ENCODE measurements around the gene COL9A2.

COL9A2 gene

DNA sequence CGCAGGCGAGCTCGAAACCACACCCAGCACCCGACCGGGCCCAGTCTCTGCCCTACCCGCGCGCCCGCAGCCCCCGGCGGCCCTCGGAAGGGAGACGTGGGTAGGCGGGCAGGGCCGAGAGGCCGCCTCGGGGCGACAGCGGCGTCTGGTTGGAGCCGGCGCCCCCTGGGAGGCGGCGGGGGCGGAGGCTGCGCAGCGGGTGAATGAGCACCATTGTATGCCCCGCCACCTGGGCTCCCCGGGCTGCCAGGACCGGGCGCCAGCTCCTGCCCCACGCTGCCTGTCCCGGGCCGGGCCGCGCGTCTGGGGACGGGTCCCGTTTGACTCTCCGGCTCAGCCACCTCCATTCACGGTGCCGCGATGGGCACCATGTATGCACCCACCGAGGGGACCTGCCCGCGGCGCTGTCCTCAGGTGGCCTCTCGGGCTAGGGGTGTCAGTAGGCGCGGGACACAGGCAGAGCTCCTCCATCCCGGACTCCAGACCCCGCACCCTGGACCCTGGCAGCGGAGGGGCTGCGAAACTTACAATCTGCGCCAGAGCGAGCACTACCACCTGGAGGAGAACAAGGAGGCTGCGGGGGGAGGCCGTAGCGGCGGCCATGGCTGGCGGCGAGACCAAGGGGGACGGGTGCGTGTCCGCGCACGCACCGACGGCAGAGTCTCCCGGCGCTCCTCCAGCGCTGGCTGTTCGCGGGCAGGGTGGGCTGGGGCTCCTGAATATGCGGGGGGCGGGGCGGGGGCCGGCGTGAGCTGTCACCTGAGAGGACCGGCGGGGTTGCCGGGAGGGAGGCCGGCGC lies at the start of gene COL9A2:
Gene COL9A2, minus strand, starts transcription at position 692 of the 799 bp plus-strand sequence. Its CDS starts 89 bp downstream, at position 603.
- peak within 1 kb of the TSS; percentile 57 for H3K9ac ChIP-seq (ENCODE audit: low read length)
- H3K4me1 ChIP-seq (ENCODE audit: control insufficient read depth, insufficient read depth, low read length): peaks cover 21% of the 10 kb centered on the region
- no peaks in the 10 kb centered on the region for H3K36me3 ChIP-seq (ENCODE audit: control insufficient read depth, insufficient read depth, low read length)
- no peak within 1 kb of the TSS for H3K27ac ChIP-seq (ENCODE audit: low read depth, low read length)
- no peaks in the 10 kb centered on the region for H3K9me3 ChIP-seq (ENCODE audit: control insufficient read depth, insufficient read depth, low read depth, low read length)
- peaks cover 54% of the 10 kb centered on the region for H3K27me3 ChIP-seq (ENCODE audit: control insufficient read depth, insufficient read depth, low read length)
- H3K4me3 ChIP-seq (ENCODE audit: low read depth, low read length): peak within 1 kb of the TSS; percentile 78

GRCh38 chr1:40363721-40364120 lies 46.6 kb upstream of the COL9A2 start:
- Histone ChIP-seq H3K9me3 (ENCODE audit: control insufficient read depth, insufficient read depth, low read depth, low read length) (no peaks in the 10 kb centered on the region), H3K27ac (ENCODE audit: low read depth, low read length) (no peak overlapping the region), H3K27me3 (ENCODE audit: control insufficient read depth, insufficient read depth, low read length) (no peaks in the 10 kb centered on the region), H3K4me1 (ENCODE audit: control insufficient read depth, insufficient read depth, low read length) (no peaks in the 10 kb centered on the region), H3K9ac (ENCODE audit: low read length) (no peak overlapping the region), H3K36me3 (ENCODE audit: control insufficient read depth, insufficient read depth, low read length) (no peaks in the 10 kb centered on the region), H3K4me3 (ENCODE audit: low read depth, low read length) (no peak overlapping the region)

DNA sequence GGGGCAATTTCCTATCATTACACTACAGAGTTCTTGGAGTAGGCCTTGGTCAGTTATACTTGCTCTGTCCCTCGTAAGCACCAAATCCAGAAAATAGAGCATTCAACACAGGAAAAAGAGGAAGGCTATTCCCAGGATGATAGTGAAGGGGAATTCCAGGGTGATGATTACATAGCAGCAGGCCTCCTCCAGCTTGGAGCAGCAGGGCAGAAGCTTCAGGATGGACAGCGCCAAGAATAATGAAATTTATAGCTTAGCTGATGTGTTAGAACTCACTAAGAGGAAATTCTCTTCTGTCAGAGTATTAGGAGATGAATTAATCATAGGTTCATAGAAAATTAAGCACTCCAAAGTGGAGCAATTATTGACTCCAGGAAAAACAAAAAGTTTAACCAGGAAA lies 45.6 kb upstream of the COL9A2 start:
- H3K9ac ChIP-seq (ENCODE audit: low read length): no peak overlapping the region
- H3K4me3 ChIP-seq (ENCODE audit: low read depth, low read length): no peak overlapping the region
- H3K4me1 ChIP-seq (ENCODE audit: control insufficient read depth, insufficient read depth, low read length): no peaks in the 10 kb centered on the region
- H3K27me3 ChIP-seq (ENCODE audit: control insufficient read depth, insufficient read depth, low read length): no peaks in the 10 kb centered on the region
- H3K36me3 ChIP-seq (ENCODE audit: control insufficient read depth, insufficient read depth, low read length): no peaks in the 10 kb centered on the region
- no peak overlapping the region for H3K27ac ChIP-seq (ENCODE audit: low read depth, low read length)
- 0 out of 2 replicates have a peak, but pooled peaks cover under 1% of the 10 kb centered on the region for H3K9me3 ChIP-seq (ENCODE audit: control insufficient read depth, insufficient read depth, low read depth, low read length)

- Histone ChIP-seq H3K27me3 (ENCODE audit: control insufficient read depth, insufficient read depth, low read length) (no peaks in the 10 kb centered on the region), H3K4me3 (ENCODE audit: low read depth, low read length) (no peak overlapping the region), H3K9me3 (ENCODE audit: control insufficient read depth, insufficient read depth, low read depth, low read length) (peaks cover 5% of the 10 kb centered on the region; the same call in 1 of the 2 replicates), H3K9ac (ENCODE audit: low read length) (no peak overlapping the region), H3K36me3 (ENCODE audit: control insufficient read depth, insufficient read depth, low read length) (no peaks in the 10 kb centered on the region), H3K27ac (ENCODE audit: low read depth, low read length) (no peak overlapping the region), H3K4me1 (ENCODE audit: control insufficient read depth, insufficient read depth, low read length) (no peaks in the 10 kb centered on the region)
These were observed 45.1 kb upstream of the COL9A2 start for GRCh38 chr1:40362199-40362598.

- Histone ChIP-seq H3K4me3 (ENCODE audit: low read depth, low read length) (no peak overlapping the region), H3K27me3 (ENCODE audit: control insufficient read depth, insufficient read depth, low read length) (no peaks in the 10 kb centered on the region), H3K27ac (ENCODE audit: low read depth, low read length) (no peak overlapping the region), H3K36me3 (ENCODE audit: control insufficient read depth, insufficient read depth, low read length) (no peaks in the 10 kb centered on the region), H3K9ac (ENCODE audit: low read length) (no peak overlapping the region), H3K9me3 (ENCODE audit: control insufficient read depth, insufficient read depth, low read depth, low read length) (peaks cover 7% of the 10 kb centered on the region; the same call in 1 of the 2 replicates), H3K4me1 (ENCODE audit: control insufficient read depth, insufficient read depth, low read length) (no peaks in the 10 kb centered on the region)
These were observed 44.6 kb upstream of the COL9A2 start for GRCh38 chr1:40361637-40362036.

- Histone ChIP-seq H3K4me1 (ENCODE audit: control insufficient read depth, insufficient read depth, low read length) (no peaks in the 10 kb centered on the region), H3K9ac (ENCODE audit: low read length) (no peak overlapping the region), H3K27ac (ENCODE audit: low read depth, low read length) (no peak overlapping the region), H3K27me3 (ENCODE audit: control insufficient read depth, insufficient read depth, low read length) (no peaks in the 10 kb centered on the region), H3K9me3 (ENCODE audit: control insufficient read depth, insufficient read depth, low read depth, low read length) (peaks cover 7% of the 10 kb centered on the region; the same call in 1 of the 2 replicates), H3K4me3 (ENCODE audit: low read depth, low read length) (no peak overlapping the region), H3K36me3 (ENCODE audit: control insufficient read depth, insufficient read depth, low read length) (no peaks in the 10 kb centered on the region)
These were observed 44.1 kb upstream of the COL9A2 start for GRCh38 chr1:40361201-40361600.

- H3K36me3 ChIP-seq (ENCODE audit: control insufficient read depth, insufficient read depth, low read length): no peaks in the 10 kb centered on the region
- no peaks in the 10 kb centered on the region for H3K27me3 ChIP-seq (ENCODE audit: control insufficient read depth, insufficient read depth, low read length)
- no peak overlapping the region for H3K4me3 ChIP-seq (ENCODE audit: low read depth, low read length)
- no peak overlapping the region for H3K27ac ChIP-seq (ENCODE audit: low read depth, low read length)
- no peak overlapping the region for H3K9ac ChIP-seq (ENCODE audit: low read length)
- no peaks in the 10 kb centered on the region for H3K4me1 ChIP-seq (ENCODE audit: control insufficient read depth, insufficient read depth, low read length)
- H3K9me3 ChIP-seq (ENCODE audit: control insufficient read depth, insufficient read depth, low read depth, low read length): peaks cover 7% of the 10 kb centered on the region; the same call in 1 of the 2 replicates
These were observed 43.5 kb upstream of the COL9A2 start for GRCh38 chr1:40360631-40361030.

DNA sequence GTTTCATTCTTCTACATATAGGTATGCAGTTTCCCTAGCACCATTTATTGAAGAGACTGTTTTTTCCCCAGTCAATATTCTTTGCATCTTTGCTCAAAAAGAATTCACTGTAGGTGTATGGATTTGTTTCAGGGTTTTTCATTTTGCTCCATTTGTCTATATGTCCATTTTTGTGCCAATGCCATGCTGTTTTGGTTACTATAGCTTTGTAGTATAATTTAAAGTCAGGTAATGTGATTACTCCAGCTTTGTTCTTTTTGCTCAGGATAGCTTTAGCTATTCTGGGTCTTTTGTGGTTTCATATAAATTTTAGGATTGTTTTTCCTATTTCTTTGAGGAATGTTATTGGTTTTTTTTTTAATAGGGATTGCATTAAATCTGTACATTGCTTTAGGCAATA lies 40.5 kb upstream of the COL9A2 start:
- no peak overlapping the region for H3K4me3 ChIP-seq (ENCODE audit: low read depth, low read length)
- H3K27ac ChIP-seq (ENCODE audit: low read depth, low read length): no peak overlapping the region
- H3K4me1 ChIP-seq (ENCODE audit: control insufficient read depth, insufficient read depth, low read length): no peaks in the 10 kb centered on the region
- H3K36me3 ChIP-seq (ENCODE audit: control insufficient read depth, insufficient read depth, low read length): no peaks in the 10 kb centered on the region
- H3K9ac ChIP-seq (ENCODE audit: low read length): no peak overlapping the region
- H3K9me3 ChIP-seq (ENCODE audit: control insufficient read depth, insufficient read depth, low read depth, low read length): peaks cover 7% of the 10 kb centered on the region; the same call in 1 of the 2 replicates
- no peaks in the 10 kb centered on the region for H3K27me3 ChIP-seq (ENCODE audit: control insufficient read depth, insufficient read depth, low read length)

DNA sequence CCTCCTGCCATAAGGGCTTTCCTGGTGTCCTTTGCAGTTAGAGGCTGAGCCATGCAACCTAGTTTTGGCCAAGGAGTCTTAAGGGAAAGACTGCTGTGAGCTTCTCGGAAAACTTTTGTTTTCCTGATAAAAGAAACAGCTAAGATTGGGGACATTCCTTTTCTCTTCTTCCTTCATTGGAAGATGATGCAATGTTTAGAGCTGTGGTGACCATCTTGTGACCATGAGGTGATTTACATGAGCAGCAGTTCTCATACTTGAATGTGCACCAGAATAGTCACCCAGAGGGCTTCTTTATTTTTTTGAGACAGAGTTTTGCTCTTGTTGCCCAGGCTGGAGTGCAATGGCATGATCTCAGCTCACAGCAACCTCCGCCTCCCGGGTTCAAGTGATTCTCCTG lies 36.0 kb upstream of the COL9A2 start:
- no peaks in the 10 kb centered on the region for H3K4me1 ChIP-seq (ENCODE audit: control insufficient read depth, insufficient read depth, low read length)

DNA sequence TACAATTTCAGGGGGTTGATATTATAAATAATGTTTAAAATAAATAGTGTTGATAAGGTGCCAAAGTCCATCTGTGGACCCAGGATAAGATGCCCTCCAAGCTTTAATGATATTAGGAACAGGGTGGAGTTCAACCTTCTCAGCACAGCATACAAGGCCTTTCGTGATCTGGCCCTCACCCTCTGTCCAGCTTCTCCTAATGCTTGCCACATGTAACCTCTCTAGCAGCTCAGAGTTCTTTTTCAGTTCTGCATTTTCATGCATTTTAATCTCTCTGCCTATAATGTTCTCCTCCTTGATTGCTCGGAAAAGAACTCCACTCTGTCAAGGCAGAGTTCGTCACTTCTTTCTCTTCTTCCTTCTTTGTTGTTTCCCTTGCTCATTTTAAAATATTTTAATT lies 35.0 kb upstream of the COL9A2 start:
- Histone ChIP-seq H3K4me1 (ENCODE audit: control insufficient read depth, insufficient read depth, low read length) (no peaks in the 10 kb centered on the region), H3K4me3 (ENCODE audit: low read depth, low read length) (no peak overlapping the region), H3K9ac (ENCODE audit: low read length) (no peak overlapping the region), H3K36me3 (ENCODE audit: control insufficient read depth, insufficient read depth, low read length) (no peaks in the 10 kb centered on the region), H3K9me3 (ENCODE audit: control insufficient read depth, insufficient read depth, low read depth, low read length) (0 out of 2 replicates have a peak, but pooled peaks cover 1% of the 10 kb centered on the region), H3K27me3 (ENCODE audit: control insufficient read depth, insufficient read depth, low read length) (no peaks in the 10 kb centered on the region), H3K27ac (ENCODE audit: low read depth, low read length) (no peak overlapping the region)

More for the DNA sequence above, 36.0 kb upstream of the COL9A2 start:
- Histone ChIP-seq H3K36me3 (ENCODE audit: control insufficient read depth, insufficient read depth, low read length) (no peaks in the 10 kb centered on the region), H3K4me3 (ENCODE audit: low read depth, low read length) (no peak overlapping the region), H3K9ac (ENCODE audit: low read length) (no peak overlapping the region), H3K27me3 (ENCODE audit: control insufficient read depth, insufficient read depth, low read length) (no peaks in the 10 kb centered on the region), H3K27ac (ENCODE audit: low read depth, low read length) (no peak overlapping the region), H3K9me3 (ENCODE audit: control insufficient read depth, insufficient read depth, low read depth, low read length) (peaks cover 7% of the 10 kb centered on the region; the same call in 1 of the 2 replicates)

GRCh38 chr1:40351124-40351523 lies 34.0 kb upstream of the COL9A2 start:
- no peak overlapping the region for H3K27ac ChIP-seq (ENCODE audit: low read depth, low read length)
- no peaks in the 10 kb centered on the region for H3K9me3 ChIP-seq (ENCODE audit: control insufficient read depth, insufficient read depth, low read depth, low read length)
- H3K27me3 ChIP-seq (ENCODE audit: control insufficient read depth, insufficient read depth, low read length): no peaks in the 10 kb centered on the region
- no peak overlapping the region for H3K9ac ChIP-seq (ENCODE audit: low read length)
- H3K4me3 ChIP-seq (ENCODE audit: low read depth, low read length): no peak overlapping the region
- no peaks in the 10 kb centered on the region for H3K36me3 ChIP-seq (ENCODE audit: control insufficient read depth, insufficient read depth, low read length)
- H3K4me1 ChIP-seq (ENCODE audit: control insufficient read depth, insufficient read depth, low read length): no peaks in the 10 kb centered on the region

All from HUES6 (cell line).